Epidermal melanocyte (primary cell): ENCODE data around the gene SUN5.

Source experiments
- DNase-seq: peaks from one replicate; pipeline ENCODE4 v3.0.0; 2011; ENCODE audit warnings: low spot score; ENCODE audit not compliant: insufficient read length

The SUN5 gene

GRCh38 chr20:32995802-32996201 lies 8.4 kb downstream of the SUN5 start:
- DNase-seq: no peak

DNA sequence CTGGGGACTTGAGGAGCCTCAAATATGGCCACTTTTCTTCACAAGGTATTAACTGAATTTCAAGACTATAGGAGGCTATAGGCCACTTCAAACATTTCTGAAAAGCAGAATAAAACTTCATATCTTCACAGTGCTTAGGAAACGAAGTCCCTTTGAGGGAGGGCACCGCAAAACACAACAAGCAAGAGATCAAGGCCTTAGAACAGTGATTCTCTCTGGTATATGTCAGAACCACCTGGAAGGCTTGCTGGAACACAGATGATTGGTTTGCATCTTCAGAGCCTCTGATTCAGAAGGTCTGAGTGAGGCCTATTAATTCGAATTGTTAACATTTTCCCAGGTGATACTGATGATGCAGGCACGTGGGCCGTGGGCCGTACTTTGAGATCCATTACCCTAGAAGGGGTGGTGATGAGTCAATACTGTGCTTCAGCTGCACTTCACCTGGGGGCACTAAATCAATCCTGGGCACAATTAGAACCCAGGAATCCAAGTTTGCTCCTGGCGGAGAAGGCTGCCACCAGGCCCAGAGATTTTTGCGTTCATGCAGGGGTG lies 10.7 kb downstream of the SUN5 start:
- no peak for DNase-seq

DNA sequence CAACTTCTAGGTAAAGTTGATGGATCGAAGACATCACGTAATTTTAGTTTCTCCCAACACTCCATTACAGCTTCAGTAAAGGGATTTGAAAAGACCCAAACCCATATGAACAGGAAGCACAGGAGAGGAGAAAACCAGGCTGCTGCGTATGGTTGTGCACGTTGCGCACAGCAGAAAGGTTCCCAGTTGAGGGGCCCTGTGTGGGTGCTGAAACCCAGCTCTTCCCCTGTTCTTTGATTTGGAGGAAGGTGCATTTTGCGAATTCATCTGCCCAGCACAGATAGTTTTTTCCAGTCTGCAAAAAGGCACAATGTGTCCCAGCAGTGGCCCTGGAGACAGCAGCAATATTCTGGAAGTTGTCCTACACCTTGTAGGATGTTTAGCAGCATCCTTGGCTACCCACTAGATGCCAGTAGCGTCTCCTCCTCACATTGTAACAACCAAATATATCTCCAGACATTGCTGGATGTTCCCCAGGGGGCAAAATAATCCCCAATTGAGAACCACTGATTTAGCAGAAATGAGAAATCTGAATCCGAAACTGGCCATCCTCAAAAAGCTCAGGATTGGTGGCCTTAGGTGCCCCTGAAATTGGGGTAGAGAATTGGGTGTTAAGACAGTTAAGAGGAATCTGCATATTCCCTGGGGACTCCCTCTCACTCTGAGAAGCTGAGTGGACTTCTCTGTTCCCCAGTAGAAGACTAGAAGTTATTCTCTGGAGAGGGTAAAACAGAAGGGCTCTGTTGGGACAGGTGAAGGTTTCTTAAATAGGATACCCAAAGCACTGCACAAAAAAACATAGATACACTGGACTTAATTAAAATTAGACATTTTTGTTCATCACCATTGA lies 12.2 kb downstream of the SUN5 start:
- DNase-seq: no peak

DNA sequence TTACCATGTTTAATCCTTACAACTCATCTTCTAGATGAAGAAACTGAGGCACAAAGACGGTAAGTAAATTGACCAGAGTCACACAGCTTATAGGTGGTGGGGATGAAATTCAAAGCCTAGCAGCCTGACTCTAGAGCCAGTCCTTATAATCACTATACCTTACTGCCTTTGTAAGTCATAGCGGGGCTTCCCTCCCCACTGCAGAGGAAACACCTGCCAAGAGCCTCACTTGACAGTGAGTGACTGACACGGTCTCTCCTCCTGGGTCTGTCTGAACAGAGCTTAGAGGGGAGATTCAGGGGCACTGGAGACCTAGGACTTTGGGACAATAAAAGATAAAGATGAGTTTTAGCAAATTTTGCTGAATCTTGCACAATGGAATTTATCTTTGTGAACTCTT lies 12.8 kb downstream of the SUN5 start:
- no peak for DNase-seq

DNA sequence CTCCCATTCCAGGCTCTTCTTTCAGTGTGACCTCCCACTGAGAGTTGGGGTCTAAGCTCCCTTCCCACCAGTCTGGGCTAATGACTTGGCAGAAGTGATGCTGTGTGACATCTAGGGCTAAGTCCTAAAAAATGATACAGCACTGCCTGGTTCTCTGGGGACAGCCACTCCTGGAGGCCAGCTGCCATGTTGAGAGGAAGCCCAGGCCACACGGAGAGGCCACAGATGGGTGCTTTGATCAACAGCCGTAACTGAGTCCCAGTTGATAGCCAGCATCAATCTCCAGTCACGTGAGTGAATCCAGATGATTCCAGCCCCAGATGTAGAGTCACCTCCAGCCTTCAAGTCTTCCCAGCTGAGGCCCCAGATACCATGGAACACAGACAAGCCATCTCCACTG lies 13.8 kb downstream of the SUN5 start:
- no peak for DNase-seq

DNA sequence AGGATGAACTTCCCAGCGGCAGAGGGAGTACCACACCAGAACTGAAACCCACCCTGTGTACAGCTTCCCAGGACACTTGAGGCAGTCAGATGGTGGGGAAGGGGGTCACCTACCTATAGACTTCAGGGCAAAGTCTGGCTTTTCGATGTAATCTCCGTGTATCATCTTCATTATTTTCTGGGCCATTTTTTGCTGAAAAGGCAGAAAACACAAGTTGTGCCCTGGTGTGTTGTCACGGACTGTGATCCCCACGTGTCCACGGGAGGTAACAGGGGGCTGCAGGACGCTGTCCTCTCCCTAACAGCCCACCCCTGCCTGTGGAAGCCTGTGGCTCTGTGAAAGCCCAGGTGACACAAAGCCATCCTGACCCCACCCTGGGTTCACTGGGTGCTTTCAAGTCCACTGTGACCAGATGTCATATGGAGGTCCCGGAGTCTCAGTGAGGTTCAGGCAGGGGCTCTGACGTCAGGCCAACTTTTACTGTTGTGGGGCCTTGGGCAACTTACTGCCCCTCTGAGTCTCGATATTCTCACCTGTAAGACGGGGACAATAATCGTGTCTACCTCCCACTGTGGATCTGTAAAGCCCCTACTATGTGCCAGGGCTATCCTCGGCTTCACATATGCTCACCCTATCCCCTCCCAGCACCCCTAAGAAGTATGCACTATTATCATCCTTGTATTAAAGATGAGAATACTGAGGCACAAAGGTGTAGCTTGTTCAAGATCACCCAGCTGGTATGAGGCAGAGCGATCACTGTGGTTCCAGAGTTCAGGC lies 14.5 kb downstream of the SUN5 start:
- no peak for DNase-seq

GRCh38 chr20:32988008-32988407 lies 16.2 kb downstream of the SUN5 start:
- no peak for DNase-seq

DNA sequence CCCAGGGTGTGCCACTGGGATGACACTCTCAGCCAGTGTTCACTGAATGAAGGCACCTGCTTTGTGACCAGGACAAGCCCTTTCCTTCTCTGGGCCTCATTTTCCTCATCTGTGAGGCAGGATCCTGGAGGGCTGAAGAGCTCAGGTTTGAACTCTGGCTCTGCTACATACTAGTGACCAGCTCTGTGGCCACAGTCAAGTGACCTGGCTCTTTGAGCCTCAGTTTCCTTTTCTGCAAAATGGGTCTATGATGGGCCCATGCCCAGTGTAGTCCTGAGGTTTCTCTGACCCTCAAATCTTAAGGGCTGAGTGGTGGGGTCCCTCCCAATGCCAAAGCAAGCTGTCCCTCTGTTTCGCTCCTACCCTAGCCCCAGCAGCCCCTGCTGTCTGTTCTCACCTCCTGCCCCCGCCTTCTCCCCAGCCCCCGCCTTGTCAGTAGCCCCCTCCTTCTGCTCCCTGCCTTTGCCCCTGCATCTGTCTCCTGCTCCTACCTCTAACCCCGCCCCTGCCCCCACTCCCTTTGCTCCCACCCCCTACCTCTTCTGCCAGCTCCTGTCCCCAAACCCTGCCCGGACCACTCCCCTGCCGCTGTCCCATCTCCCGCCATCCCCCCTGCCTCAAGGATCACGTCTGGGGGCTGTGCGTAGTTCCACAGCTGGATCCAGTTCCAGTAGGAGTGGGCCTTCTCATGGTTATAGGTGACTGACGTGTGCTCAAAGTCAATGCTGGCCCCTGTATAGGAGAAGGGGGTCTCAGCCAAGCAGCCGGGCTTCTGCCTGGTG lies 17.0 kb downstream of the SUN5 start:
- DNase-seq: no peak

- DNase-seq: no peak
Measured at GRCh38 chr20:32986331-32986966, 17.8 kb downstream of the SUN5 start.

DNA sequence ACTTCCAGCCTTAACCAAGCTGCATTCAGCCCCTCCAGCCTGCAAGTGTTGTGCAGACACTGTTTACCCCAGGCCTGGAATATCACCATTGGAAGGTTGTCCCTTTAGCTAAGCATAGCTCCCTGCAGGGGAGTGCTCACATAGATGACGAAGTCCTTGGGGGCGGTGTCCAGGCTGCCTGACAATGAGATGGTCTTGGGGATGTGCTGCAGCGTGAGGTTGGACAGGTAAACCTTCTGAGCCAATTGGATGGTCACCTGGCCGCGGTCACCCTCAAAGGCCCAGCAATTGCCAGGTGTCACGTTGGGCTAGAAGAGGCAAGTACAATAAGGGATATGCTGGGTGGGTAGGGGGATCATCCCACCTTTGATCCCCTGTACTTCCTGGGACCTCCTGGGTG lies 18.6 kb downstream of the SUN5 start:
- no peak for DNase-seq

- no peak for DNase-seq
Measured at GRCh38 chr20:32984631-32985354, 19.4 kb downstream of the SUN5 start.

DNA sequence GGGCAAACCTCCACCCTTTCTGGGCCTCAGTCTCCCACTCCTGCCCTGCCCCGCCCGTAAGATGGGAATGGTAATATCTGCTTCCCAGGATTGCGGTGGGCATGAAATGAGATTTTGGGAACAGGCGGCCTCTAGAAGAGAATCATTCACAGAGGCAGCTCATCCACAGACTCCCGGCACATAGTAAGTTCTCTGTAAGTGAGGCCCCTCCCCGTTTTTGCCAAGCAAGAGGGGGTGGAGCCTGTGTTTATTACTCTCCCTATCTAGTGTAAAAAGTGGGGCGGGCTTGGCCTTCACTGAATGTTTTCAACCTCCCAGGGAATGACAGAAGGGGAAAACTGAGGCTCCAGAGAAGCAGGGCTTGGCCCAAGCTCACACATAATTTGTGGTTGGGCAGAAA lies 20.0 kb downstream of the SUN5 start:
- no peak for DNase-seq

GRCh38 chr20:32983459-32984112 lies 20.6 kb downstream of the SUN5 start:
- DNase-seq: no peak

DNA sequence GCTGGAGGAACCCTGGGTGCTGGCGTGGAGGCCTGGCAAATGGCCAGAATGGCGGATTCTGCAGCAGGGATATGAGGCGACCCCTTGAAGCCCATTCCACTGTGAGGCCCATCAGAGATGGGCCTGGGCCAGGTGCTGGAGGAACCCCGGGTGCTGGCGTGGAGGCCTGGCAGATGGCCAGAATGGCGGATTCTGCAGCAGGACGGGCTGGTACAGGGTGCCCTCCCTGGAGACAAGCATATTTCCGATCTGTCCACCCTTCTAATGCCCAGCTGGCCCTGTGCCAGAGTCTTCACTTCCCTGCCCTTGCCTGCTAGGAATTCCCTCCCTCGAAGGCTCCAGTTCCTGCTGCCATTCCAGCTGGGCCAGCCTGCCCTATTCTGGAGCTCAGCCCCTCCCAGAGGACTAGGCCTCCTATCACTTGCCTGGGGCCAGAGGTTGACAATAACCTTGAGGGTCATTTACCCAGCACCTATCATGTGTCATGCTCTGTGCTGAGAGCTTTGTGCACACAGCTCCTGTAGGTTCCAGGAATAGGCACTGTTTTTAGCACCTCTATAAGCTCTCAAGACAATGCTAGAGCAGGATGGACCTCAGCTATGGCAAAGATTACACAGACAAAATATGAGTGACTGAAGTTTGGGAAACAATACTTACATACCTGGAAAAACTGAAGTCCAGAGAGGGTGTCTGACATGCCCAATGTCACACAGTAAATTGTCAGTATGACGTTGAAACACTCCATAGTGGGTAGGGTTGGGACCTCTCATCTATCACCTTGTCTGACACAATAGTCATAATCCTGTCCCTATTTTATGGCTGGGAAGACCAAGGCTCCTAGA lies 21.4 kb downstream of the SUN5 start:
- DNase-seq: no peak

GRCh38 chr20:32980990-32981389 lies 23.2 kb downstream of the SUN5 start:
- DNase-seq: no peak

GRCh38 chr20:32980131-32980941 lies 23.9 kb downstream of the SUN5 start:
- DNase-seq: no peak

- DNase-seq: no peak
Measured at GRCh38 chr20:32979201-32979998, 24.8 kb downstream of the SUN5 start.

- no peak for DNase-seq
Measured at GRCh38 chr20:32978009-32978335, 26.3 kb downstream of the SUN5 start.
